Fibroblast of skin of right biceps (primary cell): ENCODE data around the gene RAMACL.
"Not testable (repeated sequence)": the region's sequence is repeated elsewhere in the genome, so short reads cannot be mapped to it uniquely, and the experiment has no call there.

ENCODE experiments used
- DNase-seq: peaks from one replicate; pipeline ENCODE4 v3.0.0-alpha.2; 2013

Gene RAMACL

DNA sequence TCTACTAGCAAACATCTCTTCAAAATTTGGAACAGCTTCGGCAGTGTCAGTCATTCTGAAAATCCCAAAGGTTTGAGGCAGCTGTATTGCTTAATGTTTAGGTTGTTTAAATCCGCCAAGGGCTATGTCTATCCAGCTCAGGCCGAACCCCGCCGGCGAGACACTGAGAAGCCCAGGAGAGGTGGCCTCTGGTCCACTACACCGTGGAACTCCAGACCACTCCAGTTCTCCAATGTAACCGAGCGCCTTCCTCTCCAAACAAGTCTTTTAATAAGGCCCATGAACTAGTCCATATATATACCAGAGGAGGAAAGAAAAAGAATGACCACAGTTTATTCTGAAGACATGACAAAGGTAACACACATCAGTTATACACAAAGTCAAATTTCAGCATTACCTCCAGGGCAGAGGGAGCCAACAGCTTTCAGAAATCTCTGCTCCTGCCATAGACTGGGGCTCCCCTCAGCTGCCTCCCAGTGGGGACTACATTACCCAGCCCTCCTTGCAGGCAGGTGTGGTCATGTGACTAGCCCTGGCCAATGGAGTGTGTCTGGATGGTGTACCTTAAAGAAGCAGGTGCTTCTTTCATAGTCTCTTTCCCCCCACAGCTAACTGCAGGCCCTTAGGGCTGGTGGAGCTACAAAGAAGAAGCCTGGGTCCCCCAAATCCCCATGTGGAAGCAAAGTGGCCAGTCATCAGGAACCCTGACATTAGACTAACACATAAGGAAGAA, at the start of gene RAMACL:
TSS of gene RAMACL (minus strand) at position 255 of the 733 bp plus-strand sequence. CDS start at position 54, 201 bp downstream.
- DNase-seq = no peak

DNA sequence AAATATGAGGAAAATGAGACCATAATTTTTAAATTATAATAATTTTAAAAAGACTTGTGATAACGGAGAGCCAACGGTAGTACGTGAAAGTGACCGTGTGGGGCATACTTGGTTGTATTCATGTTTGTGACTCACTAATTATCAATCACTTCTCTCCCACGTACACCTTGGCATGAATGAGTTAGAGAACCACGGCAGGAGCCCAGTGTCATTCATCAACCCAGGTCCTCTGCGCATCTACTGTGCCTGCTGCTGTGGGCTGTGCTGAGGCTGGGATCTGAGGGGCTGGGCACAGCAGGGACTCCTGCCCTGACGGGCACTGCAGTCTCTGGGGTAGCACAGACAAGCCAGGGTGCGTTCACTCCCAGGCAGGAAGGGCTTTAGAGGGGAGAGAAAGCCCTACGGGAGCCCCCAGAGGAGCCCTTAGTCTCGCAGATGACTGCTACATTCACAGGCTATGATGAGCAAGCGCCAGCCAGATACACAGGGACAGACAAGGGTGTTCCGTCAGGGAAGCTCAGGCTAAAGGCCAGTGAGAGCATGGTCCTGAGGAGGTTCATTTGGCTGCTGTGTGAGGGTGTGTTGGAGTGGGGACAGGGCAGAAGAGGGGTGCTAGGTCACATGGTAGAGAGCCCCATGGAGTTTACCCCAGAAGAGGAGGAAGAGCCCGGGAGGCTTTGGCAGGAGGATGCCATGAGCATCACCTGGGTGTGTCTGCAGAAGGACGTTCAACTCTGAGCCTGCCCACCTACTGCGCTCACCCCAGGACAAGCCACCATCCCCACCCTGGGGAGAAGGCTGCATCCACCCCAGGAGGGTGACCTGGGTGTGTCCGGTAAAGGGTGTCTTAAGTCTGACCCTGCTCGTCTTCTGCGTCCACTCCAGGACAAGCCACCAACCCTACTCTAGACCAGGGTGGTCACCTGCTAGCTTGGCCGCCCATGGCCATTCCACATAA, 48.8 kb upstream of the RAMACL start:
- DNase-seq = no peak

DNA sequence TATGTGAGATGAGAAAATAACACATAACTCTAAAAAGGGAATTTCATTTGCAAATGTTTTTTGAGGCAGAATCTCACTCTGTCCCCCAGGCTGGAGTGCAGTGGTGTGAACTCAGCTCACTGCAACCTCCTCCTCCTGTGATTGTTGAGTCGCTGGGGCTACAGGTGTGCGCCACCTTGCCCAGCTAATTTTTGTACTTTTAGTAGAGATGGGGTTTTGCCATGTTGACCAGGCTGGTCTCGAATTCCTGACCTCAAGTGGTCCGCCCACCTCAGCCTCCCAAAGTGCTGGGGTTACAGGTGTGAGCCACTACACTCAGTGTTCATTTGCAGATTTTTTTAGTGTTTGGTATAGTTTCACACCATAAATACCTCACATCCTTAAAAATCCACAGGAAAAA, 48.1 kb upstream of the RAMACL start:
- DNase-seq = not testable (repeated sequence)

DNA sequence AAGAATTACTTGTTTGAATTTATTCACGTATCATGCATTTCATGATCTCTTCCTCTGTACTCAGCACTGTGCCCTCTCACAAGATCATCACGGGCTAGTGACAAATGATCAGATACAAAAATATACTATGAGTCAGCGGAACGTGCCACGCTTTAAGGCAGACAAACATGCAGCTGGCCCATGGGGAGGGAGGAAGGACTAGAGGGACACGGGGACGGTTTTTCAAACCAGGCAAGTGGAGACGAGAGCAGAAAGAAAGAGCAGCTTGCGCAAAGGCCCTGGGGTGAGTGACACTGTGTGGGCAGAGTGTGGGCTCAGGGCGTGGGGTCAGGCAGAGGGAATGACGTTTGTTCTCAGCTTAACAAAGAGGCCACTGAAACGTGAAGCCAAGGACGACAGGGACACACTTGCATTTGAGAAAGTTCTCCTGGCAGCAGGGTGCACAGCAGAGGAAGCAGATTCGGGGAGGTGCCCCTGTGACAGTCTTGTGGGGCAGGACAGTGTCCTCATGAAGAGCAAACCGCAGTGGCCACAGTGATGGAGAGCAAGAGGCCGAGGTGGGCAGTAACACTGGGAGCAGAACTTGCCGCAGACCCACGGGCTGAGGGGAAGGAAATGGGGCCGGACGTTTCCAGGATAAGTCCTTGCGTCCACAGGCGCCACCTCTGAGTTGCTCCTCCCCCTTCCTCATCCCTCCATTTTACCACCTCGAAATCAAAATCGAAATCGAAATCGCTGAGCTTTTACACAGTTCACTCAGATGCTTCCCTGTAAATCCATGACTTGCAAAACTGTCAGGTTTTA, 47.5 kb upstream of the RAMACL start:
- peak; percentile 51 for DNase-seq

DNA sequence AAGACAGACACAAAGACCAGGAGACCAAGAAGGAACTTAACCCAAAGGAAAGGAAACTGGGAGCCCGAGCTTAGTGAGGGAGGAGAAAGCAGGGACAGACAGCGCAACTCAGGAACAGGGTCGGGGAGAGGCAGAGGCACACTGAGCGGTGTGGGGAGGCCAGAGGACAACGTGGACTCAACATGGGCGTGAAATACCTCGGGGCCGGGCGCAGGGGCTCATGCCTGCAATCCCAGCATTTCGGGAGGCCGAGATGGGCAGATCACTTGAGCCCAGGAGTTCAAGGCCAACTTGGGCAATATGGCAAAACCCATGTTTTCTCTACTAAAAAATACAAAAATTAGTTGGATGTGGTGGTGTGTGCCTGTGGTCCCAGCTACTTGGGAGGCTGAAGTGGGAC, 46.3 kb upstream of the RAMACL start:
- no peak for DNase-seq

DNA sequence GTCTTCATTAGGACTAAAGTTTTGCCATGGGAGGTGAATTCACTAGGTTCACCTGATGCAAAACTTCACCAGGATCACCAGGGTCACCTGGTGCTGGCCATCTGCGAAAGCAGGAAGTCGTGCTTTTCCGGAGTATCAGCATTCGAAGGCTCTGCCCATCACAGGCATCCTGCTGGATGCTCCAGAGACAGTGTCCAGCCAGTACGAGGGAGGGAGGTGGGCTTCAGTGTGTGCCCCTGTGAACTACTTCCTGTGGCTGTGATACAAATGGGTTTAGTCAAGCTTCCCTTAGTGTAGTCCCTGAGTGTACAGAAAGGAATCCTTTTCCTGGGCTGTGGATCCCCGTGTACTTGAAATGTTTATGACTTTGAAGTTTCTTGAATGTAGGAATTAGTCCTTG, 44.0 kb upstream of the RAMACL start:
- DNase-seq = no peak

DNA sequence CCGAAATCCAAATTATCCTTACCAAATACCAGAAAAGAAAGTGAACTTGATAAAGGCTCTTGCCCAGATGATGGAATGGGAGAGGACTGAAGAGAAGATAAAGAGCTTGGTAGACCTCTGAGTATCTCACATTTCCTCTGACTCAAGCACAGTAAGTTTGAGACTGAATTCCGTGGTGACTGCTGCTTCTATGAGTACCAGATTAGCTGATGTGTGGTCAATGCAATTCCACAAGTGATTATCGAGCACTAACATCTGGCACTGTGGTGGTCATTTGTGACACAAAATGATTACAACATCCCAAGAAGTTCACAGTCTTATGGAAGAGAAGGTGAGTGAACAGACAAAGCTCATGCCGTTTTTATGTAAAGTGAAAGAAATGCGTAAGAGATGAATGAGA, 43.1 kb upstream of the RAMACL start:
- DNase-seq = peak; percentile 74

DNA sequence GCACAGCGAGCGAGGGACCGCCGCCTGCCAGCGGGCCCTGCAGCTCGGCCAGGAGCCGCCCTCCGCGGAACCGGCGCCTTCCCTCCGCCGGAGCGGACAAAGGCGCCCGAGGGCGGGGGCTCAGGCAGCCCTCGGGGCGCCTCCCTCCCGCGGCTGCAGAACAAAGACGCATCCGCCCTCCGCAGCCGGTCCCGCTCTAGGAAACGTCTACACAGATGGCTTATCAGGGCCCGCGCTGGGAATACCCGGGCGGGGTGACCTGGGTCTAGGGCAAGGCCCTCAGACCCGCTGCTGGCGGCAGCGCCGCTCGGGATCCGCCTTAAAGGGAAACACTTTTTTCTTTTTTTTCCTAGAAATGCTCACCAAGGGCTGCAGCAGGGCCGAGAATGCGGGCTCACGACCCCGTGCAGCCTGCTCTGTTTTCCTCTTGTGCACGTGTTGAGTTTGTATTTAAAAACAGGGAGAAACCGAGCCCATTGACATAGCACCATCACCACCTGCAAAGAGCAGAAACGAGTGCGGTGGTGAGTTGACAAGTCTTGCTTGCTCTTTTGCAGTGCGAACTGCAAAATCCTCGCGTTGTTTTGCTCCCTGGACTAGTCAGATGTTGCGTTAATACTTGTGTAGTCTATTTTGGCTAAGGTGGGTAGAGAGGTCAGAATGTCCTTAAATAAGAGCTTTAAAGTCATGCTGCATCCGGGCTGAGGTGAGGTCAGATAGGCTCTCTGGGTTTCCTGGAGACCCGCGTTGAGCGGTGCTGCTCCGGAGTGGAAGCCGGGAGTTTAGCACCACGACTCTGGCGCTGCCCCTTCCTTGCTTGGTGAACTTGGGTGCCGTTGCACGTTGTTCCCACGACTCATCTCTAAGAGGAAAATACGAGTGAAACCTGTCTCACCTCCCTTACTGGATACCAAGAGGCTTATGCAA, 41.7 kb upstream of the RAMACL start:
- peak; percentile 53 for DNase-seq

DNA sequence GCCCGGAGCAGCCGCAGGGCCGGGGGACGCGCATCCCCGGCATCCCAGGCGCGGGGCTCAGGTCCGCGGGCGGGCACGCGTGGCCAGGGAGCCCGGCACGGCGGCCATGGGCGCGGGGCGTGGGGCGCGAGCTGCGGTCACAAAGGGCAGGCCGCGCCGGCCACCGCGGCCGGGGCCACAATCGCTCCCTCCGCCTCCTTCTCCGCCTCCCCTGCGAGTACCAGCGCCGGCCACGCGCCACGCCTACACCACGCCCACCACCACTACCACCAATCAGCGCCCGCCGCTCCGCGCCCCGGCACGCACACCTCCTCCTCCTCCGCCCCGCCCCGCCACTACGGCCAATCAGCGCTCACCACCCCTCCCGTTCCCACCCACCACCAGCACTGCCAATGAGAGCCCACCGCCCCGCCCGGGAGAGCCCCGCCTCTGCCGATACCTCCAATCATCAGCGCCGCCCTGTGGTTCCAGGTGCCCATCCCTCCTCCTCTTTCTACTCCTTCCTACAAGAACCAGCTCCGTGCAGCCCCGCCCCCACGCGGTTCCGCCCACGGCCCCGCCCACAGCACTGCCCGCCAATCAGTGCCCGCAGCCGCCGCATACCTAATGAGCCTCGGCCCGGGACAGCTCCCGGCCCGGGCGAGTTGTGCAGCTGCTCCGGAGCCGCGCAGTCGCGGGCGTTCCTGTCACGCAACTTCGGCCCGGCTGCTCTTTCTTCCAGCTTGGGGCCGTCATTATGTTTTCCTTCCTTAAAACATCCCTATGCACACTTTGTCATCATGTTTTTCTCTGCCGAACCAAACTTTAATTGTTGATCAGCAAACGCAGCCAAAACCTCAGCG, 40.8 kb upstream of the RAMACL start, which contains the start of gene RPS6KA2:
TSS of gene RPS6KA2 (minus strand) at position 219 of the 842 bp plus-strand sequence. CDS start 232 bp downstream, outside the sequence.
- peak; percentile 100 for DNase-seq

DNA sequence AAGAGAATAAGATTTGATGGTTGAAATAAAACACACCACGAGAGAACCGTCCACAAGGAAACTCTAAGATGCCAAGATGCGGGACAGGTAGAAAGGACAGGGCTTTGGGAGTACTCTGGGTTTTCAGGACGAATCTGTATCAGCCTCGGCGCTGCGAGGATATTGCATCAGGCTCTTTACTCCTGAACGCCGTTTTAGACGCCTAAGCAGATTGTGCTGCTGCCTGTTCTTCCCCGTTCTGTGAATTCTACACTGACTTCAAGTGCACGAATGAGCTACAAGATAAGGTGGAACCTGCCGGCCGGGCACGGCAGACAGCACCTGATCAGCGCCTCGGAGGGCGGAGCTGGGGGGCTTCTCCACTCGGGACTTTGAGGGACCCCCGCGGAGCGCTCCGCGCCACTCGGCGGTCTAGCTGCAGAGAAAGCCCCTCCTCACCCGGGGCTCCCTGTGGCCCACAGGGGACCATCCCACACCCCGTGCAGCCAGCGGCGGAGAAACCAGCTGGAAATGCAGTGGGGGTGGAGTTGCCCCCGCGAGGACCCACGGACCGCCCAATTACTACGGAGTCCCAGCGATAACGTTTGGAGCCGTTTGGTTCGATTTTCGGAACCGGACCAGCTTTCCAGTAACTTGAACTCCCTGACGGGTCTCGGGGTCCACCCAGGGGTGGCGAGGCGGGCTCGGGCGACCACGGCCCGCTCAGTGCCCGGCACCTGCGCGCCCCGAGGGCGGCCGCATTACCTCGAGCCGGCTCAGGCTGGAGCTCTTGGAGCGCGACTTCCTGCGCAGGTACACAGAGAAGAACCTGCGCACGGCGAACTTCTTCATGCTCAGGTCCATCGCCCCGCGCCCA, 39.9 kb upstream of the RAMACL start:
- DNase-seq = peak; percentile 45

DNA sequence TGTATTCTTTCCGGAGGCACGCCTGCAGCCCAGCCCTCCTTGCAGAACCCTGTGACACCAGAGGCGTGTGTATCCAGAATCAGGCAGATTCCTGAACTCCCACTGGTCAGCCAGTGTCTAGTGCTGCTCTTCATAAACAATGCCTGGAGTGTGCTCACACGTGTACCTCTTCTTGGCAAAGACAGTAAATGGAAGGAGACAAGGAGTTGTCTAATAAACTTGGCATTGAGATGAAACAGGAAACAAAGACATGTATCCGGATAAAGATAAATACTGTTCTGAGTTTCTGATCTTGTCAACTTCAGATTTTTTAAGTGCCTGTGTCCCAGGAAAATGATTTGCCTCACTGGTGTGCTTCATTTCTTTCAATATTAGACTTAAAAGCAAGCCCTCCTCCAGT, 38.9 kb upstream of the RAMACL start:
- DNase-seq = peak; percentile 51

DNA sequence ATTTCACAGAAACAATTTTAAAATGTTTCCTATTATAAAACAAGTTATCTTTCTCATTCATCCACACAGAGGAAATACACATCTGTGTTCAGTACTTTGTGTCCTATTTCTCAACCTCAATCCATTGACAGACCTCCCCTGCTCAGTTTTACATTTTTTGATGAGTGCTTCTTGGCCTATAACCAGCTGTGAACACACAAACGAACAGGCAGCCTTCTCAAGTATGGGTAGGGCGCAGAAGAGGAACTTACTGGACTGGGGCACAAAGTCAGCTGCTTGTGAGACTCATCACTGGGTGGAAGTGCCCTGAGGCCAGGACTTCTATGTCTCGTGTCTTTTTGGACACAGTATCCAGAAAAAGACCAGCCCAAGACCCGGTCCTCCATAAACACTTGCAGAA, 37.8 kb upstream of the RAMACL start:
- DNase-seq = peak; percentile 84

DNA sequence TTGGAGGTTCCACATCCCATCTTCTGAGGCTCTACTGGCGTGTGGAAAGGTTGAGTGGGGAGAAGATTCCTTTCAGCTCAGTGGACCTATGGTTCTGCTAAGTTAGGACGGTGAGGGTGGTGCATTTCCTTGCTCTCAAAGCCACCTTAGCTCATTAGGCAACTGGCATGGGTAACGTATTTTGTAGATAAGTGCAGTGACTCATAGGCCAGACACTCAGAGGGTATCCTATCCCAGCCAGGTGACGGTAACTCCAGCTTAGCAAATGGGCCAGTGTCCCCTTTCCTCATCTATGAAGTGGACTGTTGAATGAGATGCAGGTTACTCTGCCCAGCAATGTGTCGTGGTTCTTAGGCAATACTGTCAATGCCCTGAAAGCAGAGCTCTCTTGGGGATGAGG, 36.8 kb upstream of the RAMACL start:
- DNase-seq = no peak

DNA sequence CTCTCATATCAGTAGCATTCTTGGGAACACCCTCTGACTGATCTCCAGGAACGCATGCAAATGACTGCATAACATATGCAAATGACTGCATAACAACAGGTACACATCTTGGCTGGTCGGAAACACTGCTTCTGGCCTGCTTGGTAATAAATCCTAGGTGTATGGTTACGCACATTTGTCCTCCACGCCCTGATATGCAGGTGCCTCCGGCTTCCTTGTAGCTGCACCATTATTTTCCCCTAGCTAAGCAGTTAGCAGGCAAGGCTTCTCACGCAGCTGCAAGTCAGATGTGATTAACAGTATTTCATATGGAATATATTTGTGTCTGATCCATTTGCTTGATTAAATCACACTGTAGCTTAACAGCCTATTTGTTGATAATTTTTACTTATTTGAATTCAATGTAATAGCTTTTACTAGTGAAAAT, 34.6 kb upstream of the RAMACL start:
- no peak for DNase-seq

DNA sequence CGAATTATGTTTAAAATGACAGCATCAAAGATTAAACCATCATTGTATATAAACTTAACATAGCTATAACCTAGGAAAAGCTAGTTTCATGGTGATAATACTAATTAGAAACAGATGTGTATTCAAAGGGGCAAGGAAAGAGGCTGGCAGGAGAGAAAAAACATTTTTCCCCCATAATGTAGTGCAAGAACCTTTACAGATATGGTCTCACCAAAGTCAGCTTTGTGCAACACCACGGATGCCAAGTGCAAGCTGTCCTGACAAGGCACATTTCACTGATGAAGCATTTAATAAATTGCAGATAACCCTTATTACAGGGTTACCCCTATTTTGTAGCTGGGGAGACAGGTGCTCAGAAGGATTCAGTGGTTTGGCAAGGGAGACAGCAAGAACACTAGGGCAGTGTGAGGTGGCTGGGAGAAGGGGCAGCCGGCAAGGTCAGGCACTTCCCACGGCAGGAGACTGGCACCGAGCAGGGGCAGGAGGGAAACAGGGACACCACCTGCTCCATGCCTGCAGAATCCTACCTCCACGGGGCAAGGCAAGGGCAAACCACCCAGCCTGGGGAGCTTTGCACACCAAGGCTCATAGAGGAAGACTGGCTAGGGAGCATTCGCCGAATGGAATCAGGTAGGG, 34.1 kb upstream of the RAMACL start:
- DNase-seq = no peak

DNA sequence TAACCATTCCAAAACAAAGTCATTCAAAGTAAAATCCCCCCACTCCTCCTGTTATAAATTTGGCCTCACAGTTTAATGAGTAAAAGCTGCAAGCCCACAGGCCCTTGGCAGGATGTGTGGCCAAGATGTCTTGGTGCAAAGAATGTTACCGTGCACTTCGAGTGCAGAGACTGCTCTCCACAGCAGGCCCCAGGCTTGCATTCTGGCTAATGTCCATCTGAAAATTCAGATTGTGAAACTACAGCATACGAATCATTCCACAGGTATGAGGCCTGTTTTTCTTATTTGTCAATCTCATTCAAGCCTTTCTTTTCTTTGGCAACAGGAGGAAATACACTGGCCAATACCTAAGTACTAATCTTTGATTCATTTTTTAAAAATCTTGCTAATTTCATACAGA, 33.4 kb upstream of the RAMACL start:
- peak; percentile 99 for DNase-seq

DNA sequence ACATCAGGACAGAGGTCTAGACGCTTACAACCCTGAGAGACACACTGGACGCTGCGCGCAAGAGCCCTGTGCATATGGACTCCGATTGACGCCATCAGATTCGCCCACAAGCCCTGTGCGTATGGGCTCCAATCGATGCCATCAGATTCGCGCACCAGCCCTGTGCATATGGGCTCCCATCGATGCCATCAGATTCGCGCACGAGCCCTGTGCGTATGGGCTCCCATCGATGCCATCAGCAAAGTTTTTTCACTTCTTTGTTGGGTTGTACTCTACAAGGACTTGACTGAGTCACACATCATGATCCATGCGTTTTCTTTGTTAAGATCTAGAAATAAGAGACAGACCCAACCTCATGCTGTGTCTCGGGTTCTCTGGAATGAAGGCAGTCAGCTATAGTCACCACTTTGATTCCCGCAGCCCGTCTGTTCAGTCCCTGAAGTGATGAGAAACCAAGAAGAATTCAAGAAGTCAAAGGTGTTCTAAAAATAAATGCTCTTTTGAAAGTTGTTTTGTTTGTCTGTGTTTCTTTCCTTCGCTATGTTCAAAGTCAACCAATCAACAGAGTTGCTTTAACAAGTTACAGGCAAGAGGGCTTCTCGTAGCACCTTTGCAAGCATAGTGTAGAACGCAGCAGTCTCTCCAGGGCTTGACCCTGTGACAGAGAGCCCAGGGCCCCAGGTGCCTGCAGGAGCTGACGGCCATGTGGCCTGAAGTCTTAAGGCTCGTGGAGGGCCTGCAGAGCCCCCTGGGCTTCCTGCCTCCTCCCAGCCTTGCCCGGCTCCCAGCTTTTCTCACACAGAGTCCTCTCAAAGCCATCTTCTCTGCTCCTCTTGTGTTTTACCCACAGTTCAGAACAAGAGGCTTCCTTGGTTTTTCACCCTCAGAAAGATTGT, 32.6 kb upstream of the RAMACL start:
- peak; percentile 93 for DNase-seq

DNA sequence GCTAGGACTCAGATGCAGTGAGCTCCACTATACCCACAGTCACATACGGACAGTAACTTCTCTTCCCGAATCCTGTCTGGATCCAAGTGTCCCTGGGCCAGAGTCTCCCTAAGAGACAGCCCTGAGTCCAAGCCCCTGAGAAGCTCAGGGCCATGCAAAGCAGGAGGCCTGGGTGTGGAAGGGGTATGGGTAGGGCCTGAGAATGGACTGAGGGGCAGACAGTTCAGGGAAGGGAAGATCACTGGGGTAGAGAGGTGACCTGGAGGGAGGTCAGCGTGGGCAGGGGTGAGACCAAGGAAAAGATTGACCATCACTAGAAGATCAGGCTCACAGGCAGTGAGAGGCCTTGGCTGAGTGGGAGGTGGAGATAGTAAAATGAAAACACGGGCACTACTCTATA, 31.8 kb upstream of the RAMACL start:
- no peak for DNase-seq
